ENCODE data around the gene PTPRN2.

Gene PTPRN2

GRCh38 chr7:158576050-158576762 lies 11.4 kb downstream of the PTPRN2 start:
- DNase-seq (ENCODE audit: low spot score): no peak

- no peak for DNase-seq (ENCODE audit: low spot score)
Observed at GRCh38 chr7:158574308-158575036, 13.2 kb downstream of the PTPRN2 start.

- DNase-seq (ENCODE audit: low spot score): no peak
Observed at GRCh38 chr7:158573310-158573709, 14.3 kb downstream of the PTPRN2 start.

GRCh38 chr7:158572000-158572828 lies 15.4 kb downstream of the PTPRN2 start:
- DNase-seq (ENCODE audit: low spot score): no peak

- no peak for DNase-seq (ENCODE audit: low spot score)
Observed at GRCh38 chr7:158570449-158571170, 17.0 kb downstream of the PTPRN2 start.

- DNase-seq (ENCODE audit: low spot score): no peak
Observed at GRCh38 chr7:158569858-158570323, 17.7 kb downstream of the PTPRN2 start.

DNA sequence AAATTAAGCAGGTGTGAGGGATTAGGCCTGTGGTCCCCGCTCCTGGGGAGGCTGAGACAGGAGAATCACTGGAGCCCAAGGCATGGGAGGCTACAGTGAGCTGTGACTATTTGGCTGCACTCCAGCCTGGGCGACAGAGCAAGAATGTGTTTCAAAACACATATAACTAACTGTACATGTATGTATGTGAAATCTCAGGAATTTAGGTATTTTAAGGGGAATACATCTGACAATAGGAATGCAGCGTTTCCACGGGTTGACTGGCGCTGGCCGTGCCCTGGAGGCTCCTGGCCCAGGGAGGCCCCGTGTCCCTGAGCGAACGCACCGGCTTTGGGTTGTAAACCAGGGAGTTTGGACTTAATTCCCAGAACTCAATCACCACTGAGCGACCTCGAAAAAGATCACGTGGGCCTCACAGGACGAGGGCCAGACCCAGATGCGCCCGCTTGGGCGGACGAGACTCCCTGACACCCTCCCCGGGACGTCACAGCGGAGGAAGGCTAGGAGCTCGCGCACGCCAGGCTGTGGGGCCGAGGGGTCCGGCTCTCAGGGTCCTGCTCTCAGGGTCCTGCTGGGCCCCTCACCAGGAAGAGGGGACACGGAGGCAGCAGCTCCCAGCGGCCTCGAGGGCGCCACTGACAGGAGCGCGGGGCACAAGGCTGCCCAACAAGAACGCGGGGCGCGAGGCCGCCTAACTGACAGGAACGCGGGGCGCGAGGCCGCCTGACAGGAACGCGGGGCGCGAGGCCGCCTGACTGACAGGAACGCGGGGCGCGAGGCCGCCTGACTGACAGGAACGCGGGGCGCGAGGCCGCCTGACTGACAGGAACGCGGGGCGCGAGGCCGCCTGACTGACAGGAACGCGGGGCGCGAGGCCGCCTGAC lies 18.4 kb downstream of the PTPRN2 start:
- DNase-seq (ENCODE audit: low spot score): no peak

DNA sequence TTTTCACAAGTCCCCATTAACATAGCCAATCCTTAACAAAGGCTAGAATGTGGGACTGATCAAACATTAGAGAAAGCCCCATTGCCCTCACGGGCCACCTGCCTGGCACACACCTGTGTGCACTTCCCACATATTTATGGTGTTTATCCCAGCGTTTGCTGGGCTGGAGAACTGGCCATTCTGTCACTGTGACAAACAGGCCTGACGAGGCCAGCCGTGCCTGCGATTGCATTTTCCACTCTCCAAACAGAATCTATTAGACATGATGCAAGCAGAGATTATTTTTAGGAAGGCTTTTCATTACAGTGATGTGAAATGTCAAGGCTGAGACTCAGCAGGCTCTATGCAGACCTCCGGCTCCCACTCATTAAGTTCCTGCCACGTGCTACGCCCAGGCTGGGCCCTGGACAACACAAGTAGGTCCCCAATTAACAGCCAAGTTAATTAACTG lies 20.4 kb downstream of the PTPRN2 start:
- no peak for DNase-seq (ENCODE audit: low spot score)

DNA sequence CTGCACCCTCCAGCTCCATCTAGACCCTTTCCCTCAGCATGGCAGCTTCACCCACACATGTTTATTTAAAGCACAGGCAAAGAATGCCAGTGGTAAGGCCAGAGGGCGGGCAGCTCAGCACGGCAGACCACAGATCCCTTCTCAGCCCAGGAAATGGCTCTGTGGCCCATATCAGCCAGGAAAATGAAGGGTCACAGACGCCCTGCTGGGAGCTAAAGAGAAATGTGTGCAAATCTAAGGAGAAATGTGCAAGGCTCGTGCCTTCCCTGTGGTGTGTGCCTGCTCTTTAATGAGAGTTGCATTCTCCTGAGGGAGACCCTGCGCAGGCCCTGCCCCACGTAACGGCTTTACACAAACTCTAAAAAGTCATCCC lies 23.0 kb downstream of the PTPRN2 start:
- no peak for DNase-seq (ENCODE audit: low spot score)

DNA sequence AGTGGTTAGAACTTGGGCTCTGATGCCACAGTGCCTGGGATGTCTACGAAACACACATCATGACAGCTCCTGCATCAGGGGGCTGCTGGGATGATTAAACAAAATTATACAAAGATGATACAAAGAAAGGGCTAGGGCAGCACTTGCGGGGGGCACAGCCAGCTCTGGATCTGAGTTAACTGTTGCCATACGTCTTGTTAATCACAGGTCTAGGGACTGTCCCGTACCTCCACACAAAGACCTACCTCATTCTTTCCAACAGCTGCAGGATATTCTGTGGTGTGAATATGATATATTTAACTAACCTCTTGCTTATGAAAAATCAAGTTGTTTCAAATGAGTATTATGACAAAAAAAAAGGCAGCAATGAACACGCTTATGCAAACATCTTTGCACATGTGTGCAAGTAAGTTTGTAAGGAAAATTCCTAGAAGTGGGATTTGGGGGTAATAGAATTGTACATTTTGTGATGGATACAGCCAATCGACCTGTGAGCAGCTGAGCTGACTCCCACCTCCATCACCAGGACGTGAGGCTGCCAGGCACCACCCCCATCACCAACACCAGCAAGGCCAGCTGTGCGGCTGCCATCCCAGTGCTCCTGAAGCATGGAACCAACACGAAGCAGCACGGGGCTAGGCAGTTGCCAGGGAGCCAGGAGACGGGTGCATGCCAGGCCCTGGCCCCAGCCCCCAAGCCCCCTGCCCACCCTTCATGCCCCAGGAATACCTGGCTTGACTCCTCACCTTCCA lies 23.5 kb downstream of the PTPRN2 start:
- no peak for DNase-seq (ENCODE audit: low spot score)

DNA sequence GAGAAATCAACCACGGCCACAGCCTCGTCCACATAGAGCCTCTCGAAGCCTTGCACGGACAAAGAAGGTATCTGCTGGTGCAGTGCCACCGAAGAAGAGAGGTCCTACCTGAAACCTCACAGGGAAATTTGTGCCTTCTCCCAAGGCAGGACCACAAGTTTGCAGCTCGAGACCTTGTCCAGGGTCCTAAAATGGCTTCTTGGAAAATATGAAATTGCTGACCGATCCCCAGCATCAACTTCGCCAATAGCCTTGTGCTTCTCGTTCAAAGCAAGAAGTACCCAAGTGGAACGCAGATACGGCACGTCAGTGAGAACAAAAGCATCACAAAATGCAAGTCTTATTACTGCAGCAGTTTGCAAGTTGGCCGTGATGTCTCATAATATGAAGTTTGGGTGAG lies 24.6 kb downstream of the PTPRN2 start:
- DNase-seq (ENCODE audit: low spot score): no peak

DNA sequence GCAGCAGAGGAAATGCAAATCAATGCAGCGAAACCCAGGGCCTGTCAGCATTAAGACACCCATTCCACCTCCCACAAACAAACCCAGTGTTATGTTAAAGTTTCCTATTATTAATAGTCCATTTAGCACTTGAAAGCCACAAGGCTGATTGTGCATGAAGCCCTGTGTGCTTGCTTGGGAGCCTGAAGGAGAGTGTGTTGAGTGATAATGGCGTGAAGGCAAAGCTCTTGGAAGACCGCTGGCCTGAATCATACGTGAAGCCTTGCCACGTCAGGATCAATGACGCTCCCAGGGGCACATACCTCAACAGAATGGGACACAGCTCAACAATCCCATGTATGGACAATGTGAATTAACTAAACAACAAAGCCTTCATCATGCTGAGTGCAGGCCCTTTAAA lies 25.1 kb downstream of the PTPRN2 start:
- no peak for DNase-seq (ENCODE audit: low spot score)

DNA sequence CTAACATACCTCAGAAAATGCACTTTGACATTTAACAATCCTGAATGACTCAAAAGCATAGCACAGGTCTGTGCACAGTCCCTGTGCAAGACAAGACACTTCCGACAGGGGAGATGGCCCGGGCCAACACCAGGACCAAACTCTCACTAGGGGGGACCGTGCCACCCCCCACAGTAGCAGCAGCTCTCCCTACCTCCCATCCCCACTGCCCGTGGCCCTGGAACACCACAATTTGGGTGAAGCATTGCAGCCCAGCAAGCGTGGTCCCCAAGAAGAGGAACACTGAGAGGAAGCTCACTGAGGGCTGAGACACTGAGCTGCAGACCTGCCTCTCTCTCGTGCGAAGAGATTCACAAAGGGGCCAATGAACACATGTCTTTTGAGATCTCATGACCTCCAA lies 26.0 kb downstream of the PTPRN2 start:
- no peak for DNase-seq (ENCODE audit: low spot score)

GRCh38 chr7:158560386-158560785 lies 27.2 kb downstream of the PTPRN2 start:
- no peak for DNase-seq (ENCODE audit: low spot score)

- DNase-seq (ENCODE audit: low spot score): no peak
Observed at GRCh38 chr7:158559356-158559755, 28.3 kb downstream of the PTPRN2 start.

GRCh38 chr7:158558816-158559215 lies 28.8 kb downstream of the PTPRN2 start:
- no peak for DNase-seq (ENCODE audit: low spot score)

DNA sequence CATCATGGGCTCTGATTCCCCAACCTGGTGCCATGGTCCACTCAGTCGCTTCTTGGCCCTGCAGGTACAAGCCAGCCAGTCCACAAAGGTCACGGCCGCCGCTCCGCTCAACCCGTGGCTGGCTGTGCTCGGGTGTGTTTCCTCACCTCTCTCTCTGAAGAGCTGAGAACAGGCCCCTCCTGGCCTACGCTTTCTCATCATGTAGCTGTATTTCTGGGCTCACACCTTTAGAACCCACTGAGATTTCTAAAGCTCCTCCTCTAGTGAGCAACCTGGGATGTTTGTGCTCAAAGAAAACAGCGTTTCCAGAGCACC lies 30.2 kb downstream of the PTPRN2 start:
- DNase-seq (ENCODE audit: low spot score): no peak

GRCh38 chr7:158556721-158557440 lies 30.7 kb downstream of the PTPRN2 start:
- no peak for DNase-seq (ENCODE audit: low spot score)

GRCh38 chr7:158555034-158555520 lies 32.5 kb downstream of the PTPRN2 start:
- no peak for DNase-seq (ENCODE audit: low spot score)

All from hematopoietic multipotent progenitor cell treated with erythropoietin and hydrocortisone succinate and interleukin-3 and kit ligand, for 15 days (in vitro differentiated cells).